ENCODE data around the gene SPTAN1.

SPTAN1 gene

GRCh38 chr9:128619779-128620178 lies 67.4 kb downstream of the SPTAN1 start:
- Histone ChIP-seq H3K4me3 (ENCODE audit: severe bottlenecking) (no peak overlapping the region), H3K27ac (ENCODE audit: poor library complexity, severe bottlenecking) (no peak overlapping the region), H3K36me3 (ENCODE audit: low read depth) (peaks cover 100% of the 10 kb centered on the region), H3K9me3 (ENCODE audit: severe bottlenecking) (no peaks in the 10 kb centered on the region), H3K4me1 (ENCODE audit: insufficient read depth, poor library complexity, severe bottlenecking) (no peaks in the 10 kb centered on the region), H3K27me3 (ENCODE audit: insufficient read depth, poor library complexity, severe bottlenecking) (no peaks in the 10 kb centered on the region)
- ATAC-seq (ENCODE audit: low read depth), result no peak
- DNase-seq (ENCODE audit: low spot score), result no peak
- no peak for TF ChIP-seq CTCF (IDR thresholded peaks at IDR 0.05; ENCODE audit: poor library complexity, severe bottlenecking)

GRCh38 chr9:128621730-128622455 lies 69.5 kb downstream of the SPTAN1 start:
- TF ChIP-seq CTCF (IDR thresholded peaks at IDR 0.05; ENCODE audit: poor library complexity, severe bottlenecking), result no peak
- Histone ChIP-seq H3K4me1 (ENCODE audit: insufficient read depth, poor library complexity, severe bottlenecking) (no peaks in the 10 kb centered on the region), H3K9me3 (ENCODE audit: severe bottlenecking) (no peaks in the 10 kb centered on the region), H3K4me3 (ENCODE audit: severe bottlenecking) (no peak overlapping the region), H3K27ac (ENCODE audit: poor library complexity, severe bottlenecking) (no peak overlapping the region), H3K36me3 (ENCODE audit: low read depth) (peaks cover 100% of the 10 kb centered on the region), H3K27me3 (ENCODE audit: insufficient read depth, poor library complexity, severe bottlenecking) (no peaks in the 10 kb centered on the region)
- no peak for DNase-seq (ENCODE audit: low spot score)
- ATAC-seq (ENCODE audit: low read depth), result no peak

GRCh38 chr9:128624566-128624965 lies 72.2 kb downstream of the SPTAN1 start:
- TF ChIP-seq CTCF (IDR thresholded peaks at IDR 0.05; ENCODE audit: poor library complexity, severe bottlenecking), result no peak
- no peak overlapping the region for H3K27ac ChIP-seq (ENCODE audit: poor library complexity, severe bottlenecking)
- no peak overlapping the region for H3K4me3 ChIP-seq (ENCODE audit: severe bottlenecking)
- no peak for DNase-seq (ENCODE audit: low spot score)
- ATAC-seq (ENCODE audit: low read depth), result no peak
- no peaks in the 10 kb centered on the region for H3K9me3 ChIP-seq (ENCODE audit: severe bottlenecking)
- H3K27me3 ChIP-seq (ENCODE audit: insufficient read depth, poor library complexity, severe bottlenecking), result no peaks in the 10 kb centered on the region
- H3K4me1 ChIP-seq (ENCODE audit: insufficient read depth, poor library complexity, severe bottlenecking), result no peaks in the 10 kb centered on the region
- H3K36me3 ChIP-seq (ENCODE audit: low read depth), result peaks cover 99% of the 10 kb centered on the region

- Histone ChIP-seq H3K9me3 (ENCODE audit: severe bottlenecking) (no peaks in the 10 kb centered on the region), H3K36me3 (ENCODE audit: low read depth) (peaks cover 98% of the 10 kb centered on the region), H3K27ac (ENCODE audit: poor library complexity, severe bottlenecking) (no peak overlapping the region), H3K4me3 (ENCODE audit: severe bottlenecking) (no peak overlapping the region), H3K27me3 (ENCODE audit: insufficient read depth, poor library complexity, severe bottlenecking) (no peaks in the 10 kb centered on the region), H3K4me1 (ENCODE audit: insufficient read depth, poor library complexity, severe bottlenecking) (no peaks in the 10 kb centered on the region)
- TF ChIP-seq CTCF (IDR thresholded peaks at IDR 0.05; ENCODE audit: poor library complexity, severe bottlenecking), result no peak
- no peak for DNase-seq (ENCODE audit: low spot score)
- ATAC-seq (ENCODE audit: low read depth), result no peak
Observed at GRCh38 chr9:128625391-128626146, 73.2 kb downstream of the SPTAN1 start.

GRCh38 chr9:128626181-128626580 lies 73.8 kb downstream of the SPTAN1 start:
- H3K36me3 ChIP-seq (ENCODE audit: low read depth), result peaks cover 98% of the 10 kb centered on the region

More at GRCh38 chr9:128626181-128626580, 73.8 kb downstream of the SPTAN1 start:
- no peak overlapping the region for H3K4me3 ChIP-seq (ENCODE audit: severe bottlenecking)
- no peaks in the 10 kb centered on the region for H3K9me3 ChIP-seq (ENCODE audit: severe bottlenecking)
- no peak overlapping the region for H3K27ac ChIP-seq (ENCODE audit: poor library complexity, severe bottlenecking)
- no peak for TF ChIP-seq CTCF (IDR thresholded peaks at IDR 0.05; ENCODE audit: poor library complexity, severe bottlenecking)
- DNase-seq (ENCODE audit: low spot score) (no peak), ATAC-seq (ENCODE audit: low read depth) (no peak)
- H3K4me1 ChIP-seq (ENCODE audit: insufficient read depth, poor library complexity, severe bottlenecking), result no peaks in the 10 kb centered on the region
- no peaks in the 10 kb centered on the region for H3K27me3 ChIP-seq (ENCODE audit: insufficient read depth, poor library complexity, severe bottlenecking)

Data from RWPE2 (cell line).